GM12872 (cell line): ENCODE results near the gene SSBP3.

ENCODE experiments used
- CTCF ChIP-seq: IDR thresholded peaks from 3 replicates; pipeline ENCODE4 v1.5.1; 2011; ENCODE audit warnings: low read depth, mild to moderate bottlenecking, low read length, moderate library complexity; ENCODE audit not compliant: insufficient read depth

Gene SSBP3

GRCh38 chr1:54407154-54407403 lies 885 bp upstream of the SSBP3 start:
- TF ChIP-seq CTCF: no peak

- TF ChIP-seq CTCF: no peak
Observed at GRCh38 chr1:54405898-54406293, 298 bp downstream of the SSBP3 start.

- no peak for TF ChIP-seq CTCF
Observed at GRCh38 chr1:54404939-54405897, 976 bp downstream of the SSBP3 start.

- no peak for TF ChIP-seq CTCF
Observed at GRCh38 chr1:54404263-54404662, 1.9 kb downstream of the SSBP3 start.

- no peak for TF ChIP-seq CTCF
Observed at GRCh38 chr1:54403808-54404261, 2.4 kb downstream of the SSBP3 start.

GRCh38 chr1:54403405-54403804 lies 2.8 kb downstream of the SSBP3 start:
- TF ChIP-seq CTCF: no peak

- TF ChIP-seq CTCF: no peak
Observed at GRCh38 chr1:54402896-54403295, 3.3 kb downstream of the SSBP3 start.
